Measurements from ENCODE around the gene DLG1.

GRCh38 chr3:197222937-197223370 is 75.5 kb downstream of the DLG1 start:
- TF ChIP-seq CTCF (IDR thresholded peaks at IDR 0.05), result no peak
- TF ChIP-seq POLR2A (IDR thresholded peaks at IDR 0.05), result no peak
